HEK293 (cell line): ENCODE measurements around the gene CPN2.

Experiments used
- CTCF ChIA-PET: fragments of 350-600 bp; formaldehyde crosslinking; extraction: SDS; loops from one replicate; lab custom pipeline; 2021; ENCODE audit warnings: antibody characterized with exemption; lab: Yijun Ruan, JAX
- POLR2A ChIA-PET: fragments of 300-600 bp; formaldehyde crosslinking; extraction: SDS; loops from one replicate; lab custom pipeline; 2020; ENCODE audit warnings: antibody characterized with exemption, inconsistent platforms; lab: Yijun Ruan, JAX
- H3K27ac ChIP-seq: fragments of 200-500 bp; sonication (Bioruptor generic); 2 replicates; pipeline ENCODE4 v1.5.1; 2014; ENCODE audit warnings: low read depth, low read length, control low read depth, inconsistent platforms; ENCODE audit errors: extremely low read depth
- H3K36me3 ChIP-seq, 2 experiments: fragments of 200-500 bp in 1 of 2; sonication (Bioruptor generic) in 1 of 2; 1 replicate in 1 of 2; 2 replicates in 1 of 2; pipeline ENCODE4 v1.5.1; 2014 to 2017; ENCODE audit warnings: inconsistent platforms in 2 of 2, low read length in 2 of 2; ENCODE audit not compliant: control insufficient read depth in 2 of 2, insufficient read depth in 1 of 2
- H3K4me1 ChIP-seq: fragments of 200-500 bp; sonication (Bioruptor generic); 2 replicates; pipeline ENCODE4 v1.5.1; 2014; ENCODE audit warnings: mild to moderate bottlenecking, low read length, inconsistent platforms; ENCODE audit not compliant: control insufficient read depth, insufficient read depth
- H3K4me3 ChIP-seq: 2 replicates; pipeline ENCODE4 v1.5.1; 2011; ENCODE audit warnings: low read depth, mild to moderate bottlenecking, control low read depth, low read length, moderate library complexity
- H3K9me3 ChIP-seq: fragments of 200-500 bp; sonication (Bioruptor generic); 2 replicates; pipeline ENCODE4 v1.5.1; 2014; ENCODE audit warnings: low read depth, low read length, inconsistent platforms; ENCODE audit not compliant: control insufficient read depth, insufficient read depth
- GLIS2 ChIP-seq: fragments of 450-650 bp; formaldehyde crosslinking; IDR thresholded peaks from 2 replicates; pipeline ENCODE4 v1.5.1; 2016; ENCODE audit warnings: missing biosample characterization, missing genetic modification characterization
- RBAK ChIP-seq: fragments of 450-650 bp; formaldehyde crosslinking; IDR thresholded peaks from 2 replicates; pipeline ENCODE4 v1.5.1; 2016; ENCODE audit warnings: missing biosample characterization, missing genetic modification characterization
- ZBTB21 ChIP-seq: fragments of 450-650 bp; formaldehyde crosslinking; IDR thresholded peaks from 2 replicates; pipeline ENCODE4 v1.5.1; 2017; ENCODE audit warnings: missing biosample characterization, missing genetic modification characterization
- ZNF10 ChIP-seq: fragments of 450-650 bp; formaldehyde crosslinking; IDR thresholded peaks from 2 replicates; pipeline ENCODE4 v1.5.1; 2017; ENCODE audit warnings: missing biosample characterization, missing genetic modification characterization
- ZNF202 ChIP-seq: fragments of 450-650 bp; formaldehyde crosslinking; IDR thresholded peaks from 2 replicates; pipeline ENCODE4 v1.5.1; 2016; ENCODE audit warnings: missing biosample characterization, missing genetic modification characterization, borderline replicate concordance
- ZNF24 ChIP-seq: fragments of 450-650 bp; formaldehyde crosslinking; IDR thresholded peaks from 2 replicates; pipeline ENCODE4 v1.5.1; 2016; ENCODE audit warnings: missing biosample characterization, missing genetic modification characterization
- ZNF37A ChIP-seq: fragments of 450-650 bp; IDR thresholded peaks from 2 replicates; pipeline ENCODE4 v1.5.1; 2018; ENCODE audit warnings: missing biosample characterization, missing genetic modification characterization
- ZNF391 ChIP-seq: fragments of 450-650 bp; formaldehyde crosslinking; IDR thresholded peaks from 2 replicates; pipeline ENCODE4 v1.5.1; 2016; ENCODE audit warnings: low read depth, missing biosample characterization, missing genetic modification characterization, borderline replicate concordance
- ZNF529 ChIP-seq: fragments of 450-650 bp; formaldehyde crosslinking; IDR thresholded peaks from 2 replicates; pipeline ENCODE4 v1.5.1; 2017; ENCODE audit warnings: missing genetic modification characterization, missing biosample characterization; ENCODE audit not compliant: insufficient replicate concordance
- ZNF560 ChIP-seq: fragments of 450-650 bp; formaldehyde crosslinking; IDR thresholded peaks from 2 replicates; pipeline ENCODE4 v1.5.1; 2017; ENCODE audit warnings: missing biosample characterization, missing genetic modification characterization, borderline replicate concordance
- ZSCAN30 ChIP-seq: fragments of 450-650 bp; IDR thresholded peaks from 2 replicates; pipeline ENCODE4 v1.5.1; 2018; ENCODE audit warnings: missing biosample characterization, mild to moderate bottlenecking, missing genetic modification characterization, moderate library complexity
- ZXDB ChIP-seq: fragments of 450-650 bp; formaldehyde crosslinking; IDR thresholded peaks from 2 replicates; pipeline ENCODE4 v1.5.1; 2016; ENCODE audit warnings: missing biosample characterization, missing genetic modification characterization
- TF ChIP-seq, protein P1 (sequence below): fragments of 450-650 bp; formaldehyde crosslinking; IDR thresholded peaks from 2 replicates; pipeline ENCODE4 v1.5.1; 2016; ENCODE audit warnings: missing biosample characterization, missing genetic modification characterization
- TF ChIP-seq, protein P2 (sequence below): fragments of 450-650 bp; formaldehyde crosslinking; IDR thresholded peaks from 2 replicates; pipeline ENCODE4 v1.5.0; 2017; ENCODE audit warnings: missing biosample characterization, missing genetic modification characterization, borderline replicate concordance
- TF ChIP-seq, protein P3 (sequence below): fragments of 450-650 bp; formaldehyde crosslinking; IDR thresholded peaks from 2 replicates; pipeline ENCODE4 v1.5.1; 2016; ENCODE audit warnings: missing biosample characterization, missing genetic modification characterization, low read depth
- TF ChIP-seq, protein P4 (sequence below): fragments of 450-650 bp; formaldehyde crosslinking; IDR thresholded peaks from 2 replicates; pipeline ENCODE4 v1.5.1; 2016; ENCODE audit warnings: missing biosample characterization, missing genetic modification characterization, borderline replicate concordance
- TF ChIP-seq, protein P5 (sequence below): fragments of 450-650 bp; IDR thresholded peaks from 2 replicates; pipeline ENCODE4 v1.5.1; 2018; ENCODE audit warnings: missing biosample characterization, mild to moderate bottlenecking, missing genetic modification characterization
- TF ChIP-seq, protein P6 (sequence below): fragments of 450-650 bp; formaldehyde crosslinking; IDR thresholded peaks from 2 replicates; pipeline ENCODE4 v1.5.1; 2016; ENCODE audit warnings: missing biosample characterization, missing genetic modification characterization

Gene CPN2

DNA sequence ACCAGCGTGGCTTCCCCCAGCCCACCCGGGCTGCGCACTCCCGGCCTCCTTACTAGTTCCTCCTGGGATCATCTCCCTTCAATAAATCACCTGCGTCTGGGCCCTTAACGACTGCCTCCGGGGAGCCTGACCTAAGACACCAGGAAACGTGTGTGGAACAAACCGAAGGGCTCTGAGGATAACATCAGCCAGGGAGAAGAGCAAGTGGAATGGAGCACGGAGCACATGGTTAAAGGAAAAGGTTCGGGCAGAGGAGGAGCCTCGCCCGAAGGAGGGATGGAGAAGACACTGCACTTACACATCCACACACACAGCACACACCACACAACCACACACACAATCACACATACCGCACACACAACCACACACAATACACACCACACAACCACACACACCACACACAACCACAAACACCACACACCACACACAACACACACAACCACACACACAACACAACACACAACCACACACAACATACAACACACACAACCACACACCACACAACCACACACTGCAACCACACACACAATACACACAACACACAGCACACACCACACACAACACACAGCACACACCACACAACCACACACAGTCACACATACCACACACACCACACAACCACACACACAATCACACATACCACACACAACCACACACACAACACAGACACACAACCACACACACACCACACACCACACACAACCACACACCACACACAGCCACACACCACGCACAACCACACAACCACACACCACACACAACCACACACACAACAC, 24.7 kb downstream of the CPN2 start (continued):
- TF ChIP-seq ZSCAN30 (no peak), ZNF202 (tag by site-specific recombination) (no peak), ZNF37A (tag by site-specific recombination) (no peak), ZNF24 (no peak), ZNF529 (no peak), ZNF560 (tag by site-specific recombination) (no peak)
- TF ChIP-seq, protein P1, sequence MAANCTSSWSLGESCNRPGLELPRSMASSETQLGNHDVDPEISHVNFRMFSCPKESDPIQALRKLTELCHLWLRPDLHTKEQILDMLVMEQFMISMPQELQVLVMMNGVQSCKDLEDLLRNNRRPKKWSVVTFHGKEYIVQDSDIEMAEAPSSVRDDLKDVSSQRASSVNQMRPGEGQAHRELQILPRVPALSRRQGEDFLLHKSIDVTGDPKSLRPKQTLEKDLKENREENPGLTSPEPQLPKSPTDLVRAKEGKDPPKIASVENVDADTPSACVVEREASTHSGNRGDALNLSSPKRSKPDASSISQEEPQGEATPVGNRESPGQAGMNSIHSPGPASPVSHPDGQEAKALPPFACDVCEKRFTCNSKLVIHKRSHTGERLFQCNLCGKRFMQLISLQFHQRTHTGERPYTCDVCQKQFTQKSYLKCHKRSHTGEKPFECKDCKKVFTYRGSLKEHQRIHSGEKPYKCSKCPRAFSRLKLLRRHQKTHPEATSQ (tag by site-specific recombination): no peak; the same call in 1 of the 2 replicates
- TF ChIP-seq, protein P2, sequence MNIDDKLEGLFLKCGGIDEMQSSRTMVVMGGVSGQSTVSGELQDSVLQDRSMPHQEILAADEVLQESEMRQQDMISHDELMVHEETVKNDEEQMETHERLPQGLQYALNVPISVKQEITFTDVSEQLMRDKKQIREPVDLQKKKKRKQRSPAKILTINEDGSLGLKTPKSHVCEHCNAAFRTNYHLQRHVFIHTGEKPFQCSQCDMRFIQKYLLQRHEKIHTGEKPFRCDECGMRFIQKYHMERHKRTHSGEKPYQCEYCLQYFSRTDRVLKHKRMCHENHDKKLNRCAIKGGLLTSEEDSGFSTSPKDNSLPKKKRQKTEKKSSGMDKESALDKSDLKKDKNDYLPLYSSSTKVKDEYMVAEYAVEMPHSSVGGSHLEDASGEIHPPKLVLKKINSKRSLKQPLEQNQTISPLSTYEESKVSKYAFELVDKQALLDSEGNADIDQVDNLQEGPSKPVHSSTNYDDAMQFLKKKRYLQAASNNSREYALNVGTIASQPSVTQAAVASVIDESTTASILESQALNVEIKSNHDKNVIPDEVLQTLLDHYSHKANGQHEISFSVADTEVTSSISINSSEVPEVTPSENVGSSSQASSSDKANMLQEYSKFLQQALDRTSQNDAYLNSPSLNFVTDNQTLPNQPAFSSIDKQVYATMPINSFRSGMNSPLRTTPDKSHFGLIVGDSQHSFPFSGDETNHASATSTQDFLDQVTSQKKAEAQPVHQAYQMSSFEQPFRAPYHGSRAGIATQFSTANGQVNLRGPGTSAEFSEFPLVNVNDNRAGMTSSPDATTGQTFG (tag by site-specific recombination): peak; percentile 53; the same call in 1 of the 2 replicates
- TF ChIP-seq, protein P3, sequence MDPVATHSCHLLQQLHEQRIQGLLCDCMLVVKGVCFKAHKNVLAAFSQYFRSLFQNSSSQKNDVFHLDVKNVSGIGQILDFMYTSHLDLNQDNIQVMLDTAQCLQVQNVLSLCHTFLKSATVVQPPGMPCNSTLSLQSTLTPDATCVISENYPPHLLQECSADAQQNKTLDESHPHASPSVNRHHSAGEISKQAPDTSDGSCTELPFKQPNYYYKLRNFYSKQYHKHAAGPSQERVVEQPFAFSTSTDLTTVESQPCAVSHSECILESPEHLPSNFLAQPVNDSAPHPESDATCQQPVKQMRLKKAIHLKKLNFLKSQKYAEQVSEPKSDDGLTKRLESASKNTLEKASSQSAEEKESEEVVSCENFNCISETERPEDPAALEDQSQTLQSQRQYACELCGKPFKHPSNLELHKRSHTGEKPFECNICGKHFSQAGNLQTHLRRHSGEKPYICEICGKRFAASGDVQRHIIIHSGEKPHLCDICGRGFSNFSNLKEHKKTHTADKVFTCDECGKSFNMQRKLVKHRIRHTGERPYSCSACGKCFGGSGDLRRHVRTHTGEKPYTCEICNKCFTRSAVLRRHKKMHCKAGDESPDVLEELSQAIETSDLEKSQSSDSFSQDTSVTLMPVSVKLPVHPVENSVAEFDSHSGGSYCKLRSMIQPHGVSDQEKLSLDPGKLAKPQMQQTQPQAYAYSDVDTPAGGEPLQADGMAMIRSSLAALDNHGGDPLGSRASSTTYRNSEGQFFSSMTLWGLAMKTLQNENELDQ (tag by site-specific recombination): no peak
- TF ChIP-seq, protein P4, sequence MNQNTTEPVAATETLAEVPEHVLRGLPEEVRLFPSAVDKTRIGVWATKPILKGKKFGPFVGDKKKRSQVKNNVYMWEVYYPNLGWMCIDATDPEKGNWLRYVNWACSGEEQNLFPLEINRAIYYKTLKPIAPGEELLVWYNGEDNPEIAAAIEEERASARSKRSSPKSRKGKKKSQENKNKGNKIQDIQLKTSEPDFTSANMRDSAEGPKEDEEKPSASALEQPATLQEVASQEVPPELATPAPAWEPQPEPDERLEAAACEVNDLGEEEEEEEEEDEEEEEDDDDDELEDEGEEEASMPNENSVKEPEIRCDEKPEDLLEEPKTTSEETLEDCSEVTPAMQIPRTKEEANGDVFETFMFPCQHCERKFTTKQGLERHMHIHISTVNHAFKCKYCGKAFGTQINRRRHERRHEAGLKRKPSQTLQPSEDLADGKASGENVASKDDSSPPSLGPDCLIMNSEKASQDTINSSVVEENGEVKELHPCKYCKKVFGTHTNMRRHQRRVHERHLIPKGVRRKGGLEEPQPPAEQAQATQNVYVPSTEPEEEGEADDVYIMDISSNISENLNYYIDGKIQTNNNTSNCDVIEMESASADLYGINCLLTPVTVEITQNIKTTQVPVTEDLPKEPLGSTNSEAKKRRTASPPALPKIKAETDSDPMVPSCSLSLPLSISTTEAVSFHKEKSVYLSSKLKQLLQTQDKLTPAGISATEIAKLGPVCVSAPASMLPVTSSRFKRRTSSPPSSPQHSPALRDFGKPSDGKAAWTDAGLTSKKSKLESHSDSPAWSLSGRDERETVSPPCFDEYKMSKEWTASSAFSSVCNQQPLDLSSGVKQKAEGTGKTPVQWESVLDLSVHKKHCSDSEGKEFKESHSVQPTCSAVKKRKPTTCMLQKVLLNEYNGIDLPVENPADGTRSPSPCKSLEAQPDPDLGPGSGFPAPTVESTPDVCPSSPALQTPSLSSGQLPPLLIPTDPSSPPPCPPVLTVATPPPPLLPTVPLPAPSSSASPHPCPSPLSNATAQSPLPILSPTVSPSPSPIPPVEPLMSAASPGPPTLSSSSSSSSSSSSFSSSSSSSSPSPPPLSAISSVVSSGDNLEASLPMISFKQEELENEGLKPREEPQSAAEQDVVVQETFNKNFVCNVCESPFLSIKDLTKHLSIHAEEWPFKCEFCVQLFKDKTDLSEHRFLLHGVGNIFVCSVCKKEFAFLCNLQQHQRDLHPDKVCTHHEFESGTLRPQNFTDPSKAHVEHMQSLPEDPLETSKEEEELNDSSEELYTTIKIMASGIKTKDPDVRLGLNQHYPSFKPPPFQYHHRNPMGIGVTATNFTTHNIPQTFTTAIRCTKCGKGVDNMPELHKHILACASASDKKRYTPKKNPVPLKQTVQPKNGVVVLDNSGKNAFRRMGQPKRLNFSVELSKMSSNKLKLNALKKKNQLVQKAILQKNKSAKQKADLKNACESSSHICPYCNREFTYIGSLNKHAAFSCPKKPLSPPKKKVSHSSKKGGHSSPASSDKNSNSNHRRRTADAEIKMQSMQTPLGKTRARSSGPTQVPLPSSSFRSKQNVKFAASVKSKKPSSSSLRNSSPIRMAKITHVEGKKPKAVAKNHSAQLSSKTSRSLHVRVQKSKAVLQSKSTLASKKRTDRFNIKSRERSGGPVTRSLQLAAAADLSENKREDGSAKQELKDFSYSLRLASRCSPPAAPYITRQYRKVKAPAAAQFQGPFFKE (tag by site-specific recombination): no peak

DNA sequence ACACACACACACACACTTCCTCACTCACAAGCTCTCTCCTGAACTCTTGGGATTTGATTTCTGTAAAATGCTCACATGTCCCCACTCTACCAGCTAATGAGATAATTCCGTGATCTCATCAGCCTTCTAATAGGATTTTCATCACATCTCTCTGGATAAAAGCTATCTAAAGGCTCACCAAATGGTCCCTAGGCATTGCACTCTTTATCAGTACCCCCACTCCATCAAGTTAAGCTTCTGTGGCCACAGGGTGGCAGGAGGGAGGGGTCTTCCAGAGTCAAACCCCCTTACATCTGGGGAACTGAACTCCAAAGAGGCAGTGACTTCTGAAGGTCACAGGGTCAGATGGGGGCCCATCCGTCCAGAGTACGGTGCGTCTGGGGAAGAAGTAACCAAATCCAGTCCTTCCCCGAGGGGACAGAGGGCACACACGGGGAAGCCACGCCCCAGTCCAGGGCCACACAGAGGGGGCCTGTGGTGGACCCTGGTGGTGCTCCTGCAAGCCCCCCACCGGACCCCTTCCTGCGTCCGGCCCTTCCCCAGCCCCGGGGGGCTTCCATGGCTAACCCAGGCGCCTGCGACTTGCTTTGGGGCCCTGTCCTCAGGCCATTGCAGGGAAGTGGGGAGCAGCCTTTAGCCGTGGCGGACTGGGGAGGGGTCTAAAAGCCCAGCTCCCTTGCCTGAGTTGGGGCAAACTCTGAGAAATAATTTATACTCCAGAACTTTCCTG, 25.5 kb downstream of the CPN2 start:
- Histone ChIP-seq H3K36me3 (no peaks in the 10 kb centered on the region), H3K4me1 (no peaks in the 10 kb centered on the region), H3K9me3 (no peaks in the 10 kb centered on the region), H3K4me3 (no peak overlapping the region), H3K27ac (no peak overlapping the region)
- CTCF ChIA-PET: interaction anchor here (0.7 kb wide), 1 partner anchor 551 kb away, joined by 3 read pairs; no protein-coding TSS in a partner anchor
- POLR2A ChIA-PET: no interaction called here
- TF ChIP-seq ZXDB (tag by site-specific recombination) (no peak), GLIS2 (tag by site-specific recombination) (no peak), ZNF10 (no peak), ZBTB21 (no peak), ZNF391 (no peak), RBAK (tag by site-specific recombination) (no peak)
- TF ChIP-seq, protein P5, sequence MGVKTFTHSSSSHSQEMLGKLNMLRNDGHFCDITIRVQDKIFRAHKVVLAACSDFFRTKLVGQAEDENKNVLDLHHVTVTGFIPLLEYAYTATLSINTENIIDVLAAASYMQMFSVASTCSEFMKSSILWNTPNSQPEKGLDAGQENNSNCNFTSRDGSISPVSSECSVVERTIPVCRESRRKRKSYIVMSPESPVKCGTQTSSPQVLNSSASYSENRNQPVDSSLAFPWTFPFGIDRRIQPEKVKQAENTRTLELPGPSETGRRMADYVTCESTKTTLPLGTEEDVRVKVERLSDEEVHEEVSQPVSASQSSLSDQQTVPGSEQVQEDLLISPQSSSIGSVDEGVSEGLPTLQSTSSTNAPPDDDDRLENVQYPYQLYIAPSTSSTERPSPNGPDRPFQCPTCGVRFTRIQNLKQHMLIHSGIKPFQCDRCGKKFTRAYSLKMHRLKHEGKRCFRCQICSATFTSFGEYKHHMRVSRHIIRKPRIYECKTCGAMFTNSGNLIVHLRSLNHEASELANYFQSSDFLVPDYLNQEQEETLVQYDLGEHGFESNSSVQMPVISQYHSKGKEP (tag by site-specific recombination): no peak
- TF ChIP-seq, protein P6, sequence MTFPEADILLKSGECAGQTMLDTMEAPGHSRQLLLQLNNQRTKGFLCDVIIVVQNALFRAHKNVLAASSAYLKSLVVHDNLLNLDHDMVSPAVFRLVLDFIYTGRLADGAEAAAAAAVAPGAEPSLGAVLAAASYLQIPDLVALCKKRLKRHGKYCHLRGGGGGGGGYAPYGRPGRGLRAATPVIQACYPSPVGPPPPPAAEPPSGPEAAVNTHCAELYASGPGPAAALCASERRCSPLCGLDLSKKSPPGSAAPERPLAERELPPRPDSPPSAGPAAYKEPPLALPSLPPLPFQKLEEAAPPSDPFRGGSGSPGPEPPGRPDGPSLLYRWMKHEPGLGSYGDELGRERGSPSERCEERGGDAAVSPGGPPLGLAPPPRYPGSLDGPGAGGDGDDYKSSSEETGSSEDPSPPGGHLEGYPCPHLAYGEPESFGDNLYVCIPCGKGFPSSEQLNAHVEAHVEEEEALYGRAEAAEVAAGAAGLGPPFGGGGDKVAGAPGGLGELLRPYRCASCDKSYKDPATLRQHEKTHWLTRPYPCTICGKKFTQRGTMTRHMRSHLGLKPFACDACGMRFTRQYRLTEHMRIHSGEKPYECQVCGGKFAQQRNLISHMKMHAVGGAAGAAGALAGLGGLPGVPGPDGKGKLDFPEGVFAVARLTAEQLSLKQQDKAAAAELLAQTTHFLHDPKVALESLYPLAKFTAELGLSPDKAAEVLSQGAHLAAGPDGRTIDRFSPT (tag by site-specific recombination): no peak
